ENCODE results near the gene DOCK4.

DOCK4 gene

GRCh38 chr7:112220877-112221434, 14.8 kb upstream of the DOCK4 start:
- H3K27ac ChIP-seq, result no peak overlapping the region
- DNase-seq (ENCODE audit: low read depth, low spot score), result no peak

GRCh38 chr7:112215787-112216186, 9.6 kb upstream of the DOCK4 start:
- H3K27ac ChIP-seq, result no peak overlapping the region
- DNase-seq (ENCODE audit: low read depth, low spot score), result no peak

DNA sequence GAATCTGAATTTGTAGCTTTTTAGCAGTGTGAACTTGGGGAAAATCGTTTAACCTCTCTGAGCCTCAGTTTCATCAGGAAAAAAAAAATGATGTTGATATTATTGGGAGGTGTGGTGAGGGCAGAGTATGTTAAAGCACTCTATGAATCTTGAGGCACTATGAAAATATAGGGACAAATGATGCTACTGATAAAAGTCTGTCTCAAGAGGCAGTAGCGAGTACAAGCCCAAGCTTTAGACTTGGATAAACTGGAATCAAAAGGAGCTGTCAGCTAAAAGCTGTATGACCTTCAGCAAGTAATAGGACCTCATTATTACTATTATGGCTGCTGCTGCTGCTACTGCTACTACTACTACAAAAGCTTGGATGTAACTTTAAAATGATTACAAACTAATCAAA, 8.7 kb upstream of the DOCK4 start:
- DNase-seq (ENCODE audit: low read depth, low spot score), result no peak
- no peak overlapping the region for H3K27ac ChIP-seq

GRCh38 chr7:112214268-112214667, 8.1 kb upstream of the DOCK4 start:
- no peak for DNase-seq (ENCODE audit: low read depth, low spot score)
- no peak overlapping the region for H3K27ac ChIP-seq

DNA sequence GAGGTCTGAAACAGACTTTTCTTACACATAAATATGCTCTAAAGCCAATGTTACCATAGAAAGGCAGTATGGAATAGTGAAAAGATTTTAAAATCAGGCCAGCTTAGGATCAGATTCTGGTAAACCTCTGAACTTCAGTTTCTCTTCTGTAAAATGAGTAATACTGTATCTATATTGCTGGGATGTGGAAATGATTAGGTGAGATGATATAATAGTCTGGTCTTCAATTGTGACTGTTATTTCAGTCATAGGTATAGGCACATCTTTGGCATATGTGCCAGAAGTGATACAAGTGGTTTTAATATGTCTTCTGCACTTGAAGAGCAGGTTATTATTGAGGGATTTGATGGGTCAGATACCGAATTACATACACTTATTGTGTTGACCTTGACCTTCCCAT, 7.5 kb upstream of the DOCK4 start:
- no peak for DNase-seq (ENCODE audit: low read depth, low spot score)
- H3K27ac ChIP-seq, result no peak overlapping the region

GRCh38 chr7:112212571-112212970, 6.4 kb upstream of the DOCK4 start:
- H3K27ac ChIP-seq, result no peak overlapping the region
- DNase-seq (ENCODE audit: low read depth, low spot score), result no peak

DNA sequence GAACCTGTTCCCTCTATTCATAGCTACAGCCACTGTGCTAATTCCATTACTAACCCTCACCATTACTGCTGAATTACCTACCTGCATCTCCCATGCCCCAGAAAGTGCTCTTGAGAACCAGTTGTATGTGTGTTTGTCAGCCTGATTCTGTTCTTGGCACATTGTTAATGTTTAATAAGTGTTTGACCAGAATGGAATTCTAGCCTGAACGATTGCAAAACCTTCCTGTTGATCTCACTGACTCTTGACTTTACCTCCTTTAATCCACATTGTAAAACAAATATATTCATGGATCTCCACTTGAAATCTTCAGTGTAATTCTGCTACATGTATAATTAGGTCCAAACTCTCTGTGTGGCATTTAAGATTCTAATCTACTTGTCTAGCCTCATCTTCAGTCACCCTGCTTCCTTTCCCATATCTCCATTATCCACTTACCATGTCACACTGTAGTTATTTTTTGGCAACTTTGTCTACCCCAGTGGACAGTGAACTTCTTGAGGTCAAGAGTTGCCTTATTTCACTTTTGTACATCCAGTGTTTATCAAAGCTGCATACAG, 5.2 kb upstream of the DOCK4 start:
- H3K27ac ChIP-seq, result no peak overlapping the region
- no peak for DNase-seq (ENCODE audit: low read depth, low spot score)

GRCh38 chr7:112207765-112208164, 1.6 kb upstream of the DOCK4 start:
- H3K27ac ChIP-seq, result no peak overlapping the region
- no peak for DNase-seq (ENCODE audit: low read depth, low spot score)

DNA sequence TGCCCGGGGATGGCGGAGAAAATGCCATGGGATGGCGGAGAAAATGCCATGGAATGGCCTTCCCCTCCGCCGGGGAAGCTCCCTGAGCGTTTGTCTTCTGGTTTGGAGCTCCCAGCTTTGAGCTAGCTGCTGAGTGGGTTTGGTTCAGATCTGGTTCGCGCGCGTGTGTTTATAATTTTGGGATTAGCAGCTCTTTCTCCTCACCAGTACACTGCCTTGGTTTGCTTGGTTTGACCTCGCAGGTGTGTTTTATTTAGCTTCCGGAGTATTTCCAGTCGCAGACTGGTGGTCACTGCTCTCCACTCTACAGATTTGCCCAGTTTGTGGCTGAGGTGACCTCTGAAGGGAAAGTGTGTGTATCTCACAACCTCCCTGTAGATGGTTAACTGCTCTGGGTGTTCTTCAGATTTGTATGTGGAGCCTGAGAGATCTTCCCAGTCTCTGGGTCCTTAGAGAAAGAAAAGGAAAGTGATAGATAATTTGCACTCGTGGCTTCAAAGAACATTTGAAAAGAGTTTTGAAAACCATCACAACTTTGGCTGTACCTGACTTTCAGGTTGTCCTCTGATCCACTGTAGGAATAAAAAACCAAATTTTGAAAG, 893 bp upstream of the DOCK4 start:
- peak overlapping the region; percentile 72 for H3K27ac ChIP-seq
- no peak for DNase-seq (ENCODE audit: low read depth, low spot score)

DNA sequence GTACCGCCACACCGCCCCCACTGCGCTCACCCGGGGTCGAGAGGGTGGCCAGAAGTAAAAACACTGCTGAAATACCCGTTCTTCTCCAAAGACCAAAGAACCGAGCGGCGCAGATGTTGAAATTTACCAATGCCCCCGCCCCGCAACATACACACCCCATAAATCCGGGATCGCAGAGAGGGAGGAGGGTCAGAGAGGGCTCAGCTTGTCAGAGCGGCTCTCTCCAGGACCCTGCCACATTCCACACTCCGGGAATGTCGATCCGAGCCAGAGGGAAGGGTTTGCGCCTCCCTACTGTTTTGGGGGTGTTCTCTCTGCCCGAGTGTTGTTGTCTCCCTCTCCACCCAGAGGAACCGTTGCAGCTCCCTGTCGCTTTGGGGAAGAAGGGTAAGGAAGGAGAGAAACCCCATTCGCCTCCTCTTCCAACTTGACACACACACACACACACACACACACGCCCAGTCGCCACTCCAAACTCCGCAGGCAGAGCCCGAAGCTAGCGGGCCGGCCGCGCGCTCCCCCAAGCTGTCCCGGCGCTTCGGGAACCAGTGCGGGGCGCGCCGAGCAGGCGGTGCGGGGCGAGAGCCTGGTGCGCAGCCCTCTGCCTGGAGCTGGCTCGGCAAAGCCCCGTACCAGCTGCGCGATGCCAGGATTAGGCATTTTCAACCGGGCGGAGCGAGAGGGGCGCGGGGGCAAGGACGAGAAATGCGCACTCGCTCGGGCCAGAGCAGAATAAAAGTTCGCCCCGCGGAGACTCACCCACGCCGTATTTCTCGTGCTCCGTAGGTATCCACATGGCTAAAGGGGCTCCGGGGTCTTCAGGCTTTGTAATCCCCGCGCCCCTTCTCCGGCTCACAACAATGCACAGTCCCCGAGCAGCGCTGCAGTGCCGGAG, 609 bp downstream of the DOCK4 start:
- no peak for DNase-seq (ENCODE audit: low read depth, low spot score)
- H3K27ac ChIP-seq, result peak overlapping the region; percentile 72

DNA sequence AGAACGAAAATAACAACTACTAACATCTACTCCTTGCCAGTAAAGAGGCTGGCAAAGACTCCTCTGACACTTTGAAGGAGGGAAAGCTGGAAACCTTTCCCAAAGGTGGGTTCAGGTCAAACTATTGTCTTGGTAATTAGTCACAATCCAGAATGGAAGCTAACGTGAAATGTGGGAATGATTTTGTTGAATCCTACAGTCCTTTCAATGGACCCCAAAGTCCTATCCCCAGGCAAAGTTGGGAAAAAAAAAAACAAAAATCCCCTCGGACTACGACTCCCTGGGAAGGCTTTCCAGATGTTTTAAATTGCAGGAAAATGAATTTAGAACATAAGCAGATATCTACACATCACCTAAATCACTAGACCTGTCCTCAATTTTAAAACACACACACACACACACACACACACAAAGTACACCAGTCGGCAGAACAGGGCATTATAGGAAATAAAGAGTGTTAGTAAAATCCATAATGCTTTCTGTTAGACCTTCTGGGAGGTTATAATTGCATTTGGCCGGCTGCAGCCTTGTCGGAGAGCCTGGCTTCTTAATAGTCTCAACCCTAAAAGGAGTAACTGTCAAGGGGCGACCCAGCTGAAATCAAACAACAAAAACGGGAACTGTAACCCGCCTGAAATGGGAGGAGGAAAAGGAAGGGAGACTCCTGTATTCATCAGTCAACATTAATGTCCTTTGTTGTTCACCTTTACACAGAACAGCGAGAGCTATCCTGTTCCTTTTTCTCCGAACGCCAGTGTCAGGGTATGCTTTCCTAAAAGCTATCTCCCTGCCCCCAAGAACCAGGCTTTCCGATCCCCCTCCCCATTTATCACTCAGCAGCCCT, 1.5 kb downstream of the DOCK4 start:
- no peak for DNase-seq (ENCODE audit: low read depth, low spot score)
- H3K27ac ChIP-seq, result peak overlapping the region; percentile 72

DNA sequence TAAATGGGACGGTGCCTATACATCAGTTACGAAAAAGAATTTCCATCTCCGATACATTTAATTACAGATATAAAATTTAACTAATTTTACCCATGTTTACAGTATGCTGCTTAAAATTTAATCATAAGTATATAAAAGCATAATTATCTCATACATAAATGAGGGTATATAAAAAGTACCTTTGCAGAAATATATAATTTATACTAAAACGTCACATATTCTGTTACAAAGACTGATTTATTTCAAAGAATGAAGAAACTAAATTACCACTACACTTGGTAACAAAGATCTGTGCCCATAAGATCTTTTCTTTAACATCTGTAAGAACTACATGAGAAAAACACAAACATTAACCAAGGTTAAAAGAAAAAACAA, 2.8 kb downstream of the DOCK4 start:
- DNase-seq (ENCODE audit: low read depth, low spot score), result no peak
- peak overlapping the region; percentile 72 for H3K27ac ChIP-seq

- DNase-seq (ENCODE audit: low read depth, low spot score), result no peak
- H3K27ac ChIP-seq, result peak overlapping the region; percentile 72
Measured at GRCh38 chr7:112202816-112203215, 3.4 kb downstream of the DOCK4 start.

- peak overlapping the region; percentile 72 for H3K27ac ChIP-seq
- DNase-seq (ENCODE audit: low read depth, low spot score), result no peak
Measured at GRCh38 chr7:112201839-112202238, 4.4 kb downstream of the DOCK4 start.

GRCh38 chr7:112201411-112201810, 4.8 kb downstream of the DOCK4 start:
- peak overlapping the region; percentile 72 for H3K27ac ChIP-seq
- DNase-seq (ENCODE audit: low read depth, low spot score), result peak; percentile 40

DNA sequence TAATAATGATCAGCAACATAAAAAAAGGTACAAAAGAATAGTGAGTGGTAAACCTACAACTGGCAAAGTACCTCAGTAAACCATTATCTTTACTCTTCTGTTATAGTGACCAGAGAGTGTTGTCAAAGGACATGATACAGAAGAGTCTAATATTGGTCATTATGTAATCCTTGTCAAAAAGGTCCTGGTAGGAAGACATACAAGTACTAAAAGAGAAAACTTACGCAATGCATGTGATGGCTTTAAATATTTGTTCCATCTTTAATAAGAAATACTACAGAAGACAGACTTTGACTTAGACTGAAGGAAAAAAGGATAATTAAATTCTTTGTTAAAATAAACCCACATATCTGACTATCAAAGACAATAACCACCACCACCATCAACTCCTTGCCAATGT, 6.5 kb downstream of the DOCK4 start:
- no peak for DNase-seq (ENCODE audit: low read depth, low spot score)

GRCh38 chr7:112199035-112199655, 7.1 kb downstream of the DOCK4 start:
- DNase-seq (ENCODE audit: low read depth, low spot score), result no peak
- H3K27ac ChIP-seq, result peak overlapping the region; percentile 72

More for the DNA sequence above, 6.5 kb downstream of the DOCK4 start:
- H3K27ac ChIP-seq, result peak overlapping the region; percentile 72

DNA sequence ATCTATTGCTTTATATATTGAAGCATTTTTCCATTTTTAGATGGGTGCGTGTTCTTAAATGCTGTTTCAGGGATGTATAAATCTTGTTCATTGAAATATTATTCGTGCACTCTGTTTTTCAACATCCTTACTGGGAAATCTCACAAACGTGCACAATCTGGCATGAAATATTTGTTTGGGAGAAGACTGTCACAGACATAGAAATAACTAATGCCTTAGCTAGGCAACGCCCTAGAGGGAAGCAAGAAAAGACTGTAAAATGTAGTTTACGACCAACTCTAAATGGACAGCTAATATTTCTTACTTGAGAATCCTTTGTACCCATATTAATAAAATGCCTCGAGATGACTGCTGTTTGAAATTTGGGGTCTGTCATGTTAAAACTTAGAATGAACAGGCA, 8.9 kb downstream of the DOCK4 start:
- no peak overlapping the region for H3K27ac ChIP-seq
- no peak for DNase-seq (ENCODE audit: low read depth, low spot score)

- DNase-seq (ENCODE audit: low read depth, low spot score), result no peak
- no peak overlapping the region for H3K27ac ChIP-seq
Measured at GRCh38 chr7:112195717-112196116, 10.5 kb downstream of the DOCK4 start.

Measured in epithelial cell of prostate (primary cell).